Stimulated activated CD8-positive, alpha-beta memory T cell treated with anti-CD3 and anti-CD28 coated beads, Interleukin-15, amount 100 ng/mL, for 4 hours (primary cell): Measurements from ENCODE around the gene TIGD6.
A peak's percentile ranks its signal among the peaks of the same experiment; 100 is the strongest.
"Not testable (repeated sequence)": the region's sequence is repeated elsewhere in the genome, so short reads cannot be mapped to it uniquely, and the experiment has no call there.

ENCODE experiments used
- DNase-seq, 2 donors: peaks; one replicate each; pipeline ENCODE4 v3.0.0-alpha.2; 2020; ENCODE audit warnings: low read depth in 2 of 2

Gene TIGD6

DNA sequence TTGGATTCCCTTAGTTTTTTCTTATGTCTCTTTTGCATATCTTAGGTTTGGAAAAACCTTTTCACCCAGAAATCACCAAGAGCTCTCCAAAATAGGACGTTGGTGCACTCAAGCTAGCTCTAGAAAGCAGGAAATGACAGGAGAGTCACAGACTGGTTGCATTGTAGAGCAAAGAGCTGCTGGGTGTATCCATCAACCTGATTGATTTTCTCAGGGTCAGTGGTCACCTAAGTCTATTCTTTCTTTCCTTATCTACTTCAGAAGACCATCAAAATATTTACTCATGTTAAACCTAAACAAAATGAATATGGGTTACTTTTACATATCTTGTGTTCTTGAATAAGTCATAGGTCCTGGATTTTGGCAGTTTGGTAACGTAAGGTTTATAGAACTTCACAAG is 25.0 kb downstream of the TIGD6 start:
- DNase-seq, result no peak

- DNase-seq, result no peak
Measured at GRCh38 chr5:149969181-149969930, 31.1 kb downstream of the TIGD6 start.

GRCh38 chr5:149966946-149967345 is 33.5 kb downstream of the TIGD6 start:
- DNase-seq, result no peak

- no peak for DNase-seq
Measured at GRCh38 chr5:149963729-149964128, 36.7 kb downstream of the TIGD6 start.

DNA sequence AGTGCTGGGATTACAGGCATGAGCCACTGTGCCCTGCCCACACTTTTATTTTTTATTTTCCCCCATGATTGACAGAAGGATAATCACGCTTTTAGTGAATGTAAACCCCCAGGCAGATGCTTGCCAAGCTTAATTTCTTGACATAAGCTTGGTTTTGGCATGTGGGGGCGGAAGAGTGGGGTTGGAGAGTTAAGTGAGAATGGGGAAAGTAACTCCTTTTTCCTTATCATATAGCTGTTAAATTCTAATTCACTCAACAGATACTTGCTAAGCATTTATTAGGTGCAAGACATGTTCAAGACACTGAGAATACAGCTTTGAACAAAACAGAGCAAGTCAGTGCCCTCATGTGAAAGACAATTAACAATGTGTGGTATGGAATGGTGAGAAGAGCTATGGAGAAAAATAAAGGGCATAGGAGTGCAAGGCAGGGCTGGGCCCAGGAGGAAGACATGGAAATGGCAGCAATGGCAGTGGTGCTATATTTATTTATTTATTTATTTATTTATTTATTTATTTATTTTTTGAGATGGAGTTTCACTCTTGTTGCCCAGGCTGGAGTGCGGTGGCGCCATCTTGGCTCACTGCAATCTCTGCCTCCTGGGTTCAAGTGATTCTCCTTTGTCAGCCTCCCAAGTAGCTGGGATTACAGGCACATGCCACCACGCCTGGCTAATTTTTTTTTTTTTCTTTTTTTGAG is 37.7 kb downstream of the TIGD6 start:
- DNase-seq, result no peak

DNA sequence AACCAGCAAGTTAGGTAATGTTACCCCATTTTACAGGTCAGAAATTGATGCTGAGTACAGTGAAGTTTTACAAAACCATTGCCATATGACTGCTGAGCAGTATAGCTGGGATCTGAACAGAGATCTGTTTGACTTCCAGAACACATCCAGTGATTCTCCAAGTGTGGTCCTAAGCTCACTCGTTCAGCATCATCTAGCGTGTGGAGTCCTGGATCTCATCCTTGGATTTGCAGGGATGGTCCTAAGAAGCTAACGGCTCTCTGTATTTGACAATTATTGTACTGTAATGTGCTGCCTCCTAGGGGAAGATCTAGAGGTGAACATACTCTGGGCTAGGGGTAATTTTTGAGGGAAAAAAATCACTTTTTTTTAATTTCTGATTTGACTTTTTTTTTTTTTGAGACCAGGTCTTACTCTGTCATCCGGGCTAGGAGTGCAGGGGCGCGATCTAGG is 38.5 kb downstream of the TIGD6 start:
- DNase-seq, result no peak

DNA sequence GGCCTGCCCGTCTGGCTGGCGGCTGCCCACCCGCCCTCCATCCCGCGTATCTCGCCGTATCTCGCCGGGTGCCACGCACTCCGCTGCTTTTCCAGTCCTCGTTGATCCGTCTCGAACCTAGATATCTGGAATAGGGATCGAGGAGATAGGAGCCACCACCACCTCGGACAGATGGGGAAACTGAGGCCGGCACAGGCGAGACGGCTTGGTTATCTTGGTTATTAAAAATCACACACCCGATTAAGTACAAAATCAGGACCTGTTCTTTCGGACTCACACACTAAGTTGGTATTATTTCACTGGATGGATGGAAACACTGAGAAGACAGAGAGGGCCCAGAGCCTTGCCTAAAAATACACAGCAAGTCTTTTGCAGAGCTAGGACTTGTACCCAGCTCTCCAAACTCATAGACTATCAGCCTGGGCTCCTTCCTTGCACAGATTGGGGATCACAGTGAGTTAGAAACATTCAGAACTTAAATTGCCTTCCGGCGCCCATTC is 39.2 kb downstream of the TIGD6 start:
- DNase-seq, result no peak

DNA sequence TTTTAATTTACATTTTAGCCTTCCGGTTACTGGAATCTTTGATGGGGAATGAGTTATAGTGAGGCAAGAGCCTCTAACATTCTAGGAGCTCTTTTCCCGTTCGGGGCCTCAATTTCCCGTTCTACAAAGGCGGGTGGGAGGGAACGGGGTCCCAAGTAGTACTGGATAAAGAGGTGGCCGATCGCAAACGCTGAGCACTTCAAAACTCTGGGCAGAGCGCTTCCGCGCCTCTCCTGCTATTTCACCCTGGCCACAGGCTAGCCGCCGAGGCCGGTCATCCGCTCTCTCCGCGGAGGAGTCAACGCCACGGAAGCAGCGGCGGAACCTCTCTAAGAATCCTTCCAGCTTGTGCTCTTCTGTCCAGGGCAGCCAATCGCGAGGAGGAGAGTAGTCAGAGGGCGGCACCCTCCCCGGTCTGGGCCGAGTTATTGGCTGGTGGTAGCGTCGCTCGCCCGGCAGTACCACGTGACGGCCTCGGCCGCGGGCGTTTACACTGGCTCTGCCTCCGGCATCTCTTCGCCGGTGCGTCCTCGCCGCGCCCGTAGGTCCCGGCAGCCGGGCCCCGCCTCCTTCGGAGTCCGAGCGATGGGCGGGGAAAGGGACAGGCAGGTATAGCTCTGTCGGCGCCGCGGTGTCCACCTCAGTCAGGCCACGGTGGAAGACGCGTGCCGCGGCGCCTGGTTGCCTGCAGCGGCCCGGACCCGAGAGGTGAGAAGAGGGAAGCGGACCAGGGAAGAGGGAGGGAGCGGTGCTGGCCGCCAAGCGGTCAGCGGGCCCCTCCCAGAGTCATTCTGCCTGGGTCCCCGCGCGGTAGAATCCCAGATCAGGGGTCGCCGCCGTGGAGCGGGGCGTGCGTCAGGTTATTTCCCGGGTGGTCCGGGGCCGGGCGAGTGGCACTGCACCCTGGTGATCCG is 39.9 kb downstream of the TIGD6 start, which contains the start of gene SLC26A2:
Gene SLC26A2 (plus strand): TSS at position 487 of the 914 bp plus-strand sequence. CDS start 16,895 bp downstream, outside the sequence.
- DNase-seq, result peak; percentile 86 to 92

GRCh38 chr5:149959406-149960236 is 40.8 kb downstream of the TIGD6 start:
- peak; percentile 2 to 42 for DNase-seq

GRCh38 chr5:149957855-149958254 is 42.6 kb downstream of the TIGD6 start:
- DNase-seq, result no peak

DNA sequence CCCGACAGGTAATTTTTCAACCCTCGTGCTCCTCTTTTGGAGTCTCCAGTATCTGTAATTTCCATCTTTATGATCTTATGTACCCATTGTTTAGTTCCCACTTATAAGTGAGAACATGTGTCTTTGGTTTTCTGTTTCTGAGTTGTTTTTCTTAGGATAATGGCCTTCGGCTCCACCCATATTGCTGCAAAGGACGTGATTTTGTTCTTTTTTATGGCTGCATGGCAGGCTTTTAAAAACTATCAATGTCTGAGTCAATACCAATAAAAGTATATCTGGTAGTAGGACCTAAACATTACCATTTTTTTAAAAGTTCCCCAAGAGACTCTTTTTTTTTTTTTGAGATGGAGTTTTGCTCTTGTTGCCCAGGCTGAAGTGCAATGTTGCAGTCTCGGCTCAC is 43.8 kb downstream of the TIGD6 start:
- DNase-seq, result no peak

DNA sequence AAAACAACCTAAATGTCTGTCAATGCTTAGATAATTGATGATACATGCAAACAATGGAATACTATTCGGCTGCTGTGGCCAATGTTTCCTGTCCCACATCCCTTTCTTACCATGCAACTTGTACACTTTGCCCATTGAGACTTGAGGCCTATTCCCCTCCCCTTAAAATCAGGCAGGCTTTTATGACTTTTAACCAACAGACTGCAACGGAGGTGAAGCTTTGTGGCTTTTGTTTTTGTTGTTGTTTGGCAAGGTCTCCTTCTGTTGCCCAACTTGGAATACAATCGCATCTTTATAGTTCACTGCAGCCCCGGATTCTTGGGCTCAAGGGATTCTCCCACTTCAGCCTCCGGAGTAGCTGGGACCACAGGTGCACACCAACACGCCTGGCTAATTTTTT is 45.7 kb downstream of the TIGD6 start:
- no peak for DNase-seq

DNA sequence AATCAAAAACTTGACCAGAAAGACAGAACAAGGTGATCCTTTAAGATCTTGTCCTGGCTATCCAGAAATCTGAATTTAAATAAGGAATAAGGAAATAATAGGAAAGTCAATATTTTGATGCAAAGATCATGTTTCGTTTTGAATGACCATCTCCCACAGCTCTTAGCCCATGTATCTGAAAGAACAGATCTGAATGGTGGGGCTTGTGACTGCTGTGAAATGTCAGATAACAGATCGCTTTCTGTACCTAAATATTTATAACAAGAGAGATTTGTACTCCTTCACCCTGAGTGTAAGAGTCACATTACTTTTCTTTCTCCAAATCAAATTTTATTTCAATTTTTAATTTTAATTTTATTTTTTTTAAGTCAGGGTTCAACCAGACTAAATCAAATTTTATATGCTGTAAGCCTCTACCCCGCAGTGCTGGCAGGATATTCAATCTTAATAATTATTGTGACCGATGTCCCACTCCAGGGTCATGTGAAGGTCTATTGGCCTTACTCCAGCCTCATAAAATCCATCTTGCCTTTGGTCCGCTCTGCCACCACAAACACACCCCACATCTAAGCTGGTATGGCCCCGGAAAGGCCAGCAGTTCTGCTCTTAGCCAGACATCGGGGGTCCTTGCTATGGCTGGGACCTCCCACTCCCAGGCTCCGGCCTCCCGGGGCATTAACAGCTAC is 46.9 kb downstream of the TIGD6 start:
- DNase-seq, result no peak

GRCh38 chr5:149951138-149951749 is 49.2 kb downstream of the TIGD6 start:
- DNase-seq, result no peak

DNA sequence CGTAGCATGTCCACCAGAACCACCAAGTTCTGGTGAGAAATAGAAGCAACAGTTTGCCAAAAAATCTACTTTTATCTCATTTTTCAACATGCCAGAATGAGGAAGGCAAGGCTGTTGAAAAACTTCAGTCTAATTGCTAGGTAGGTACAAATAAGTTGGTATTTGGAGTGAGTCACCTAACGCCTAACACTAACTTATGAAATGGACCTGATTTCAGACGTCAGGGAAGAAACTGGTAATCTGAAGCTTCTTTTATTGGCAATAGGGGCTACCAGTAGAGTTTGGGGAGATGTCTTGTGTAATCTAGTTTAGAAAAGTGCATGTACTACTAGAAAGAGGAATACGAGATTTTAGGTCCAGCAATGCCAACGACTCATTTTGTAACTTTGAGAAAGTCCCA is 51.5 kb downstream of the TIGD6 start:
- no peak for DNase-seq

- no peak for DNase-seq
Measured at GRCh38 chr5:149946118-149946517, 54.3 kb downstream of the TIGD6 start.

DNA sequence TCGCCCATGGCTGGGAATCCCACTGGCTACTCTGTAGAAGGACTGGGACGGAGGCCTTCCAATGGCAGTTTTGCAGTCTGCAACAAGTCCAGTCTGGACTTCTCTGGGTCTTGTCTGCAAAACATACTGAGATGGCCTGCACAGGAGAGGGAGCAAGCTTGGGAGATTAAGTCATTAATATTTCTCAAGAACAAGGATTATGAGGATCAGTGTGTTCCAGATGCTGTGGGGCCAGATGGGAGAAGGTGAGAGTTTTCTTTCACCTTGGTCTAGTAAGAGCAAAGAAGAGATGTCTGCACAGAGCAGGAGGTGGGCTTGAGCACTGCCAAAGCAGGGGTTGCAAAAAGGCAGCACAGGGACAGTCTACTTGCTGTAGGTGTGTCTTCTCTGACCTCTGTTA is 55.8 kb downstream of the TIGD6 start, which contains the start of gene PDE6A:
Gene PDE6A (minus strand): TSS at position 128 of the 400 bp plus-strand sequence. CDS start 120 bp downstream, at position 8.
- DNase-seq, result no peak

DNA sequence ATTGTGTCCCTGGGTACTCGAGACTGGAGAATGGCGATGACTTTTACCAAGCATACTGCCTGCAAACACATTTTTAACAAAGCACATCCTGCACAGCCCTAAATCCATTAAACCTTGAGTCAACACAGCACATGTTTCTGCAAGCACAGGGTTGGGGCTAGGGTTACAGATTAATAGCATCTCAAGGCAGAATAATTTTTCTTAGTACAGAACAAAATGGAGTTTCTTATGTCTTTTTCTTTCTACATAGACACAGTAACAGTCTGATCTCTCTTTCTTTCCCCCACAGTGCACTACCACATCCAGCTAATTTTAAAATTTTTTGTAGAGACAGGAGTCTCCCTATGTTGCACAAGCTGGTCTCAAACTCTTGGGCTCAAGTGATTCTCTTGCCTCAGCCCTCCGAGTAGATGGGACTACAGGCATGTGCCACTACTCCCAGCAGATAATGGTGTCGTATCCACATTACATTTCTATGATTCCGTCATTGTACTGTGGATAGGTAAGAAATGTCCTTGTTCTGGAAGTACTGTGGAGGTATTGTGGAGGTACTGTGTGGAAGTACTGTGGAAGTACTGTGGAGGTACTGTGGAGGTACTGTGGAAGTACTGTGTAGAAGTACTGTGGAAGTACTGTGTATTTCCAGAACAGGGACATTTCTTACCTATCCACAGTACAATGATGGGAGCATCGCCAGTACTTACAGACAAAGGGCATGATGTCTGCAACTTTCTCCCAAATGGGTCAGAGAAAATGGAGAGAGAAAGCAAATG is 57.1 kb downstream of the TIGD6 start:
- DNase-seq, result not testable (repeated sequence)
